Measurements from ENCODE around the gene KCNMA1. TPM values are rescaled to one million over a fixed set of nuclear protein-coding genes. Genes with fewer than 3 reads are reported as not detected.

KCNMA1 gene
- total RNA-seq, 4 donors from 2014 or later, result 10.1 to 32.6 (median 20.1) TPM

Small RNAs within 50 kb of the gene (small RNA-seq; reads per million reads assigned to genes)
- gene ATP5MC1P8, result not detected
- gene COX6CP15, result not detected
- gene RF00322, result not detected
- not detected for gene RNA5SP321
